Activated naive CD4-positive, alpha-beta T cell treated with Interleukin-2 at 50 U/mL for 16 hours (primary cell): ENCODE data around the gene SYNM.

Source experiments
- DNase-seq: peaks from one replicate; pipeline ENCODE4 v3.0.0-alpha.2; 2020

The SYNM gene

DNA sequence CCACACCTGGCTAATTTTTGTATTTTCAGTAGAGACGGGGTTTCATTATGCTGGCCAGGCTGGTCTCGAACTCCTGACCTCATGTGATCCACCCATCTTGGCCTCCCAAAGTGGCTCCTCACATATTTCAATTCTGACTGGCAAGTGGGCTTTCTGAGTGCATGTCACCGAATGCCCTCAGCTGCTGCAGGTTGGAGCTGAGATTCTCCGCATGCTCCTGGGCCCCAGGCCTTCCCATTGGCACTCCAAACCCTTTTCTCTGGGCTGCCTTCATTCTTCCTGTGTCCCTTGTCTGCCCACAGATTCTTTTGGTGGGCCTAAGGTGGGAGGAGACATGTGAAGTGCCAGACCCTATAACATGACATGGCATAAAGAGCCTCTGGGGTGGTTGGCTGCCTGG lies 67.3 kb downstream of the SYNM start:
- no peak for DNase-seq

DNA sequence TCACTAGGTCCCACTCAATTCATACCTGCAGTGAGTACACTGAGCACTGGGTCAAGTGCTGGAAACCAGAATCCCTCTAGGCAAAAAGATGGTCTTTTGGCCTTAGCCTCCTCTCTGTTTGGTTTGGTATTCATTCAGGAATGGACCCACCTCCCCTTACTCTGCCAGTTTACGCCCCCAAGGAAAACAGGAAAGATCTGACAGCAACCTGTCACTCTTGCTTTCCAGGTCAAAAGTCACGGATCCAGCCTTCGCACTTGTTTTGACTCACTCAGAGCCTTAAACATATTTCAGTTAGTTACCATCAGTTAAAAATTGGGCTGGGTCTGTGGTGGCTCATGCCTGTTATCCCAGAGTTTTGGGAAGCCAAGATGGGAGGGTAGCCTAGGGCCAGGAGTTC lies 68.1 kb downstream of the SYNM start:
- DNase-seq = no peak

DNA sequence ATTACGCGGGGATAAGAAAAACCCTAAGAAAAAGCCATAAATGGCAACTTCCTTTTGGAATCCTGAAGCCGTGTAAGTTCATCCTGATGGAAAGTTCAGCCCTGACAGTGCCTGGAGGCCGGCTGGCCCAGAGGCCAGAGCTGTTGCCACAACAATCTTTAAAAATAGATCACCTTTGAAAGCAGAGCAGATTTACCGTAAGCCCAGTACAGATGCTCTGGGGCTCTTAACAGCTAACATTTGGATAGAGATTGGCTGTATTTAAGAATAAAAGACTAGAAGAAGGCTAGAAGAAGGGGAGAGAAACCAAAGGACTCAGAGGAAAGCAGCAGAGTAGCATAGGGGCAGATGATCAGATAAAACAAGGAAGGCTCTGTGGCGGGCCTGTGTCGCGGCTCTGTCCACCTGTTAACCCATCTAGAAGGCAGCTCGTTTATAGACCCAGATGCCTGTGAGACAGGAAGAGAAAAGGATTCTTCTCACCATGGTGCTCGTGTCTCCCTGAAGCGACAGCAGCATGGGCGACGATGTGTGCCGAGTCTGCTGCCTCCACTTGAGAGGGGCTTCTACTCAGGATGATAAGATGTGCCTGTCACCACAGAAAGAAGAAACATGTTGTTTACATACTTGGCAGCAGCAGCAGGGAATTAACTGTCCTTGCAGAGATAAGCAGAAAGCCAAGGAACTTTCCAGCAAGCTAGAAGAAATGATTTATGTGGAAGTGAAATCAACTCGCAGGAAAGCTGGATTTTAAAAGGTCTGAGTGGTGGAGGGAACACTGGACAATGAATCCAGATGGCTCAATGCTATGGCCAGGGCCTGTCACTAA lies 69.9 kb downstream of the SYNM start:
- no peak for DNase-seq

DNA sequence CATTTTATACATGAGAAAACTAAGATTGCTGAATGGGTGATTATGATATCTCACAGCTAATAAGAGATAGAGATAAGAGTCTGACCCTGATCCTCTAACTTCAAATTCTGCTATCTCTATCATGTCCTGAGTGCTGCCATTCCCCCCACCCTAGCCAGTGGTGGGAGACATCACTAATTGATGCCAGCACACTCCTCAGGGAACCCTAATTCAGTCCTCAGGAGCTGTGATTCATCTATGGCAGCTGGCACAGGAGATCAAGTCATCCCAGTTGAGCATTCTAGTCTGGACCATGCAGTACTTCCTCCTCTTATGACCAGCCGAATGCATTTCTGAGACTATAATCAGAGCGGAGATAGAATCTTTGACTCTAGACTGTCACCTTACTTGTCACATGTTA lies 71.9 kb downstream of the SYNM start:
- no peak for DNase-seq

DNA sequence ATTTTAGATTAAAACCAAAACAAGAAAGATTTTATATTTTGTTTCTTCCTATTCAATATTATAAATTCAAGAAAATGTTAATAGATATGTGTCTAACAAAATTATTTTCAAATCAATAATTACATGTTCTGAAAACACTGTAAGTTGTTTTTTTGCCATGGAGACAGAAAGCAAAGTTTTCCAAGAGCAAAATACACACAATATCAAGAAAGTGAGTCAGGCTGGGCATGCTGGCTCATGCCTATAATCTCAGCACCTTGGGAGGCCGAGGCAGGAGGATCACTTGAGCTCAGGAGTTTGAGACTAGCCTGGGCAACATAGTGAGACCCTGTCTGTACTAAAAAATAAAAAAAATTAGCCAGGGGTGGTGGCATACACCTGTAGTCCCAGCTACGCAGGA lies 72.8 kb downstream of the SYNM start:
- no peak for DNase-seq

DNA sequence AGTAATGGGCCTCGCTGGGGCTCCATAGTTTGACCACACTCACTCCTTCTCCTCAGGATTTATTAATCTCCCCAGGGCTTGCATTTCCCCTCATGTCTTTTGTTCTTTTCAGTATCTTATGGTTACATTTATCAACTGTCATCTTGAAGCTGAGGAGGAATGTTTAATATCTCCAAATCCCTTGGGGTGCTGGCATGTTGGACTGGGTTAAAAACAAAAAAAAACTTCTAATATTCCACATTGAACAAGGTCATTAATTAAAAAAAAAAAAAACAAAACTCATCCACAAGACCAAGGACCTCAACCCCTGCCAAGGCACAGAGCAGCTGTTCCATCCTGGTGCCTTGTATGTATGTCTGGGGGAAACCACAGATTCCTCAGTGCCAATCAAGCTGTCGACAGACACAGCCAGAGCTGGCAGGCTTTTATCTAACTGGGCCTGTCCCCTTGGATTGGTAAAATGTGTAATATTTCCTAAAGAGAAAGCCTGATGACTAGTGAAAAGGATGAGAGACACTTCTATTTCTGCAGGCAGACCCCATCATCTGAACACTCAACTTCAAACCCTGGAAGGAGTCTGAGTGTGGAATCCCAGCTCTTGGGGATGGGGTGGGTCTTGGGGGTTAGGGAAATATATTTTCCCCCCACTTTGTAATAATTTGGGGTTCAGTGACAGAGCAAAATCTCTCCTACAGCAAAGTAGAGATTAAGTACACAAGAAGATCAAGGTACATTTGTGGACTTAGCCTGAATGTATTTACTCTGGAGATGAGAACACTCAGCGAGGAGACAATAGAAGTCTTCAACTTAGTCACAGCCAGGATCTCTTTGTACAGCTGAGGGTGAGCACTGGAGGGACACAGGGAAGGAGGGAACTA lies 75.4 kb downstream of the SYNM start:
- no peak for DNase-seq

DNA sequence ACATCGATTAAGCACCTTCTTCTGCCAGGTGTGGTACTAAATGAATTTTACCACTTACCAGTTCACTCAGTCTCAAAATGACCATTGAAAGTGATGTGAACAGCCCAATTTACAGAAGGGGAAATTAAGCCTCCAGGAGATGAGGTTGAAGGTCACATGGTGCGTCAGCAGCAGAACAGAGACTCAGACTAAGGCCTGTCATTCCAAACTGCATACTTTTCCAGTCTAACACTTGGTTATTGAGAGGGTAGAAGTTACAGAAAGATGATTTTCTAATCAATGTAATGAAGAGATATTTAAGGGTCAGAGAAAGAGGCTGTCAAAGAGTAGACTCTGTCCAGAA lies 76.1 kb downstream of the SYNM start:
- DNase-seq = no peak

DNA sequence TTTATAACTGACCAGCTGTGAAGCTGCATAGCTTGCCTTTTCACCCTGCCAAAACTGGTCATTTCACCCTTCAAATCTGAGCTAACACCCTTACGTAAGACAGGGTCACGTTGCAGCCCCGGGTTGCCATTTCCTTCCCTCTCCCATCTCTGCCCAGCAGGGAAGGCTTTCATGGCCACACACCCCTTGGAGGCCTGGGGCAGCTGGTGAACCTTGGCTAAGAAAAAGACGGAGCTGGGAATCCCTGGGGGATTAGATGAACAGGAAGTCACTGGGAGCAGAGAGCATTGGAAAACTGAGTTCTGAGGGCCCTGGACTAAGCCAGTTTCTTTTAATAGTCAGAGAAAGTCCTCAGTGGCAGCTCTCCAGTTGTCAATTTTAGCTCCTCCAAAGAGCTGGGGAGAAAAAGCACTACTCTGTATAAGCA lies 76.7 kb downstream of the SYNM start:
- DNase-seq = no peak

DNA sequence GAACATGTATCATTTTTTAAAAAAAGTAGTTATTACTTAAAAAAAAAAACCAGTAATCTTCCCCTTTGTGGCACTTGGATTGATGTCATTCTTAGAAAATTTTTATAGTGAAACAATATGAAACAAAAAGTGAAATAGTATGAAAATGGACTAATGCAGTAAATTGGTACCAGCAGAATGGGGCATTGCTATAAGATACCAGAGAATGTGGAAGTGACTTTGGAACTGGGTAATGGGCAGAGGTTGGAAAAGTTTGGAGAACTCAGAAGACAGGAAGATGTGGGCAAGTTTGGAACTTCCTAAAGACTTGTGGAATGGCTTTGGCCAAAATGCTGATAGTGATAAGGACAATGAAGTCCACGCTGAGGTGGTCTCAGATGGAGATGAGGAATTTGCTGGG lies 77.9 kb downstream of the SYNM start:
- no peak for DNase-seq
